GM20000 (cell line): ENCODE measurements around the gene GALNT2.

ENCODE experiments used
- DNase-seq: peaks from one replicate; pipeline ENCODE4 v3.0.0; 2012; ENCODE audit warnings: low spot score
- CTCF ChIP-seq: IDR thresholded peaks from 2 replicates; pipeline ENCODE4 v1.5.1; 2012; ENCODE audit warnings: mild to moderate bottlenecking, control low read depth; ENCODE audit errors: extremely low read depth, missing control alignments

GALNT2 gene

GRCh38 chr1:230166366-230167132, 99.5 kb downstream of the GALNT2 start:
- DNase-seq: no peak
- TF ChIP-seq CTCF: no peak

- DNase-seq: peak; percentile 56
- TF ChIP-seq CTCF: peak; percentile 55
Measured at GRCh38 chr1:230167419-230167852, 100.4 kb downstream of the GALNT2 start.

GRCh38 chr1:230169454-230170152, 102.6 kb downstream of the GALNT2 start:
- DNase-seq: no peak
- no peak for TF ChIP-seq CTCF

- no peak for TF ChIP-seq CTCF
Measured at GRCh38 chr1:230170153-230170547, 103.1 kb downstream of the GALNT2 start.

GRCh38 chr1:230170622-230171021, 103.6 kb downstream of the GALNT2 start:
- TF ChIP-seq CTCF: no peak
- DNase-seq: no peak

More at GRCh38 chr1:230170153-230170547, 103.1 kb downstream of the GALNT2 start:
- DNase-seq: peak; percentile 46

GRCh38 chr1:230171356-230172015, 104.4 kb downstream of the GALNT2 start:
- DNase-seq: no peak
- TF ChIP-seq CTCF: no peak
